Fibroblast of the aortic adventitia (primary cell): ENCODE data around the gene NAA38. TPM values are rescaled to one million over a fixed set of nuclear protein-coding genes. Genes with fewer than 3 reads are reported as not detected.
"Not testable (repeated sequence)": the region's sequence is repeated elsewhere in the genome, so short reads cannot be mapped to it uniquely, and the experiment has no call there.

Experiments used
- DNase-seq: peaks from one replicate; pipeline ENCODE4 v3.0.0-alpha.2; 2010; ENCODE audit warnings: low read depth
- H3K4me3 ChIP-seq: 2 replicates; pipeline ENCODE4 v1.5.1; 2011; ENCODE audit warnings: low read depth, mild to moderate bottlenecking, control low read depth, low read length, moderate library complexity
- CTCF ChIP-seq: IDR thresholded peaks from 2 replicates; pipeline ENCODE4 v1.5.1; 2011; ENCODE audit warnings: mild to moderate bottlenecking, low read length, control low read depth, inconsistent platforms; ENCODE audit not compliant: insufficient read depth
- total RNA-seq: library from RNA; depleted of rRNA; stranded (reverse); fragments of >200 nt; gene quantifications from 2 replicates; pipeline ENCODE4 v1.2.3, GENCODE V29; 2012; ENCODE audit warnings: low replicate concordance

NAA38 gene
- total RNA-seq, 1 donor = 39.1 TPM

- TF ChIP-seq CTCF = no peak
Observed at GRCh38 chr17:7818746-7819645, 38.4 kb downstream of the NAA38 start.

GRCh38 chr17:7818026-7818425, 39.3 kb downstream of the NAA38 start:
- no peak overlapping the region for H3K4me3 ChIP-seq
- TF ChIP-seq CTCF = no peak
- no peak for DNase-seq

More at GRCh38 chr17:7818746-7819645, 38.4 kb downstream of the NAA38 start:
- no peak overlapping the region for H3K4me3 ChIP-seq
- no peak for DNase-seq

GRCh38 chr17:7817643-7817964, 39.8 kb downstream of the NAA38 start:
- TF ChIP-seq CTCF = no peak
- no peak for DNase-seq
- H3K4me3 ChIP-seq = no peak overlapping the region

- no peak overlapping the region for H3K4me3 ChIP-seq
- DNase-seq = no peak
- no peak for TF ChIP-seq CTCF
Observed at GRCh38 chr17:7816926-7817642, 40.3 kb downstream of the NAA38 start.

GRCh38 chr17:7814969-7815368, 42.4 kb downstream of the NAA38 start:
- TF ChIP-seq CTCF = no peak
- H3K4me3 ChIP-seq = no peak overlapping the region
- no peak for DNase-seq

GRCh38 chr17:7811251-7811650, 46.1 kb downstream of the NAA38 start:
- no peak for DNase-seq
- TF ChIP-seq CTCF = no peak
- H3K4me3 ChIP-seq = no peak overlapping the region

GRCh38 chr17:7809791-7810343, 47.5 kb downstream of the NAA38 start:
- peak; percentile 35 for DNase-seq
- not testable (repeated sequence) for H3K4me3 ChIP-seq
